GM12801 (cell line): ENCODE data around the gene PALS2.

Source experiments
- CTCF ChIP-seq: IDR thresholded peaks from one replicate; pipeline ENCODE4 v1.5.1; 2011; ENCODE audit warnings: control low read depth; ENCODE audit not compliant: insufficient read length; ENCODE audit errors: extremely low read depth

Gene PALS2

GRCh38 chr7:24573554-24574338, 494 bp downstream of the PALS2 start:
- TF ChIP-seq CTCF: no peak

GRCh38 chr7:24574386-24574785, 1.1 kb downstream of the PALS2 start:
- TF ChIP-seq CTCF: no peak

GRCh38 chr7:24574950-24575349, 1.7 kb downstream of the PALS2 start:
- no peak for TF ChIP-seq CTCF

DNA sequence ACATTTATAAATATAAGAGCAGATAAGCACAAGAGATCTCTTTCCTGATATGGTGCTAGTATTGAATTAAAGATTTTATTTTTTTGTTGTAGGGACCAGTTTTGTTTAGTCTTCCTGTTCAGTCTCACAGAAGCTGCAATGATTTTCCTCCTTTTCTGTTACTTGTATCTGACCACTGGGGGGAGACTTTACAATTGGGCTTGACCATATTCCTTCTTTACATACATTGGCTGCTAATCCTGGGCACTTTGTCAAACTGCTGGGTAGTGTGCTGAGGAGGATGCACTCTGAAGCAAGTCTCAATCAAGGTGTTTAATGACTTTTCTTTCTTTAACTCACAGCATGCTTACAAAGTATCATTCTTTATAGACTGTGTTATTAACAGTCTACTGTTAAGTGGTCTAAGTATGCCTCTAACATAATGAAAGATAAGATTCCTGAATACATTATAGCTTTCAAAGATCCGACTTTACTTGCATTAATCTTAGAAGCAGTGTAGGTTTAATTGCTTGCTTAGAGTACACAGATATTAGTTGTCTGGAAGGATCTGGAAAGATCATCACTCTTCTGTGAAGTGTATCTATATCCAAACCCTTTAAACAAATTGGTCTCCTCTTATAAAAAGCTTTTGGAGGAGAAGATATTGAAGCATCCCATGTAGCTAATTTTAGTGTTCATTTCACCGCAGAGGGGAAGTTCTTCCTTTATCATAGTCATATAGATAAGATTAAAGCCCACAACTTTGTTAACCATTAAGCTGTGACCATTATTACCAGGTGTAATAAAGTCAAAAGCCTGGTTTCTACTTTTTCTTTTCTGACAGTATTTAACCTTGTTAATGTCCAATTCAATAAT, 3.1 kb downstream of the PALS2 start:
- no peak for TF ChIP-seq CTCF

DNA sequence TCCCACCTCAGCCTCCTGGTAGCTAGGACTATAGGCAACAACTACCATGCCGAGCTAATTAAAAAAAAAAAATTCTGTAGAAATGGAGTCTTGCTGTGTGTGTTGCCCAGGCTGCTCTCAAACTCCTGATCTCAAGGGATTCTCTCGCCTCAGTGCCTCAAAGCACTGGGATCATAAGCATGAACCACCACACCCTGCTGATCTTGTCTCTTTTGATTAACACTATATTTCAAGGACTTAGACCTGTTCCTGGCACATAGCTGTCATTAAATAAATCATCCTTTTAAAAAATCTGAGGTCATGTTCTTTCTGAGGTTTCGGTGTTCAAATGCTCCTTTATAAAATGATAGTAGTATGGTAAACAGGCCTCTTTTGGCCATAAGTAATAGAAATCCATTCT, 4.8 kb downstream of the PALS2 start:
- no peak for TF ChIP-seq CTCF

- TF ChIP-seq CTCF: no peak
Observed at GRCh38 chr7:24580283-24580946, 7.2 kb downstream of the PALS2 start.

DNA sequence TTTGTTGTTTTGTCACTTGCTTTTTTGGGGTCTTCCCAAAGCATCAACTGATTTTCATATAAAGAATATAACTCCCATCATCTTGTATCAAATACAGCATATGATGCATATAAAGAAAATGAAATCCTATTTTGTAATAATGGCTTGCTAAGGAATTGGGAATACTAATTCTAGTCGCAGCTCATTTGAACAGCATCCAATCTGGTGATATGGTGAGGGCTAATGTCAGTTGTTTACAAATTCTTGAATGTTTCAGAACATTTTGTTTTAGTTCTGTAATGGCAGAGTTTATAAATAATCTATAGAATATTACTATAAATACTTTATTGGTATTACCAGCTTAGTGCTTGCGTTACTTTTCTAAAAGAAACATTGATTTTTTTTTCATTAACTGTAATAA, 8.9 kb downstream of the PALS2 start:
- no peak for TF ChIP-seq CTCF
